NCI-H510A treated with DMSO at 0.1 percent for 48 hours (cell line): ENCODE measurements around the gene IGFBP1.
"Not testable (repeated sequence)": the region's sequence is repeated elsewhere in the genome, so short reads cannot be mapped to it uniquely, and the experiment has no call there.

Source experiments
- DNase-seq: peaks from one replicate; lab custom pipeline; 2025; lab: John Stamatoyannopoulos, UW

The IGFBP1 gene

GRCh38 chr7:45938626-45939302, 50.5 kb downstream of the IGFBP1 start:
- no peak for DNase-seq

DNA sequence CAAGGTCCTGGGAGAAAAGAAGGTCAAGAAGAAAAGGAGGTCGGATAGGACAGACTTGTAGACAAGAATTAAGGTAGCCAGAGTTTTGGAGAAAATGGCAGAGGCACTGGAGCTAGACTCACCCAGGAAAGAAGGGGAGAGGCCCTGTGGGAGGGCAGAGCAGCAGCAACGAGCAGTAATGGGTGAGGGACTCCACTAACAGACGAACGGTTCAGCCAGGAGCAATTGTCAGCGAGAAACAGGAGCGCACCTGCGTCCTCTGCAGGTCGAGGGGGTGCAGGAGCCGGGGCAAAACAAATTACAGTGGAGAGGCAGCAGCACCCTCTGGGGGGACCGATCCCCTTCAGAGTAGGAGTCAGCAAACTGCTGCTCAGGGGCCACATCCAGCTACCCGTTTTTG, 51.3 kb downstream of the IGFBP1 start:
- no peak for DNase-seq

DNA sequence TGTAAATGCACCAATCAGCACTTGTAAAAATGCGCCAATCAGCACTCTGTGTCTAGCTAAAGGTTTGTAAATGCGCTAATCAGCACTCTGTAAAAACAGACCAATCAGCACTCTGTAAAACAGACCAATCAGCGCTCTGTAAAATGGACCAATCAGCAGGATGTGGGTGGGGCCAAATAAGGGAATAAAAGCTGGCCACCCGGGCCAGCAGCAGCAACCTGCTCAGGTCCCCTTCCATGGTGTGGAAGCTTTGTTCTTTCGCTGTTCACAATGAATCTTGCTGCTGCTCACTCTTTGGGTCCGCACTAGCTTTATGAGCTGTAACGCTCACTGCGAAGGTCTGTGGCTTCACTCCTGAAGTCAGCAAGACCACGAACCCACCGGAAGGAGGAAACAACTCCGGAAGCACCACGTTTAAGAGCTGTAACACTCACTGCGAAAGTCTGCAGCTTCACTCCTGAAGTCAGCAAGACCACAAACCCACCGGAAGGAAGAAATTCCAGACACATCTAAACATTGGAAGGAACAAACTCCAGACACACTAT, 52.0 kb downstream of the IGFBP1 start:
- not testable (repeated sequence) for DNase-seq

GRCh38 chr7:45940939-45941338, 52.7 kb downstream of the IGFBP1 start:
- DNase-seq: no peak
